ENCODE measurements around the gene HYPK.

HYPK gene, protein sequence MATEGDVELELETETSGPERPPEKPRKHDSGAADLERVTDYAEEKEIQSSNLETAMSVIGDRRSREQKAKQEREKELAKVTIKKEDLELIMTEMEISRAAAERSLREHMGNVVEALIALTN
- 4.8 to 19.0 (median 10.3) reads per million in 4 experiments for total RNA-seq

DNA sequence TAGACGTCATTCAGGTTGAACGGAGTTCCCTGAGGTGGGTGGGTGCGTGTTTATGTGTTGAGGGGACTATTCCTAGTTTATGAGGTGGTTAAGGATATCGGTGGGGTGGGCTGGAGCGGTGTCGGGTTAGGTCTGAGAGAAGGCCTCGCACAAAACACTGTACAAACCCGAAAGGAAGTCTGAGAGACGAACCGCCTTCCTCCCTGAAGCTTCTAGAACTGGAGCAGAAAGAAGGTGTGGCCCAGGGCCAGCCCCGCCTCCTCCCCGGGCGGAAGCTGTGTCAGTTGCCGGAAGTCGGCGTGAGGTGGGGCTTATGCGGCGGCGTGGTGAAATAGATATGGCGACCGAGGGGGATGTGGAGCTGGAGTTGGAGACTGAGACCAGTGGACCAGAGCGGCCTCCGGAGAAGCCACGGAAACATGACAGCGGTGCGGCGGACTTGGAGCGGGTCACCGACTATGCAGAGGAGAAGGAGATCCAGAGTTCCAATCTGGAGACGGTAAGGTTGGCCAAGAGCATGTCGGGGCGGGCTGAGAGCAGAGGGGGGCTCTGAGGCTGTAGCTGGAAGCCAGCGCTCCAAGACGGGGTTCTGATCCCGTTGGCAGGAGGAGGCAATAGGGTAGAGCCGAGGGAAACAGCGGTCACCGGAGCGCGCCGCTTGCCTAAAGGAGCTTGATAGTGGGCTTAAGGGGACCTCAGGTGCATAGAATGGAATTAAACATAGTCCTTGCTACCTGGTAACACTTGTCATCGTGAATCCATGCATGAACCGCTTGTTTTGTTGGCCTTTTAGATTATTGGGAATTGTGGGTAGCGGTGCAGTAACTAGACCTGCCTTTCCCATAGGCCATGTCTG, at the start of gene HYPK:
TSS of gene HYPK (plus strand) at position 314 of the 856 bp plus-strand sequence. CDS start at position 338, 24 bp downstream.
- DNase-seq: peak; percentile 79

DNA sequence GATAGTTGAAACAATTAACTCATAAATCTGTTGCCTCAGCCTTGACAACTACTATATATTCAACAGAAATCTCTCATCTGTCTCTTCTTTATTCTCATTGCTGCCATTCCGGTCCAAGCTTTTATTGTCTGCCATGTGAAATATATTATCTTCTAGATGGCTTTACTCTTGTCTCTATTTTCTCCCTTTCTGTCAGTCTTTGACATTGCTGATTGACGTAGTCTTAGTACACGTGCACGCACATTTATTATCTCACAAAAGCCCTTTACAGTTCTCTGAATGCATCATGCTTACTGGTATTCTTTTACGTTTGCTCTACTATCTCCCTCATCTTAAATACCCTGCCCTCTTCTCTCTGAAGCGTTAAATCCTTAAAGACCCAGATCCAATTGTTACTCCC, 48.5 kb upstream of the HYPK start:
- DNase-seq: no peak

DNA sequence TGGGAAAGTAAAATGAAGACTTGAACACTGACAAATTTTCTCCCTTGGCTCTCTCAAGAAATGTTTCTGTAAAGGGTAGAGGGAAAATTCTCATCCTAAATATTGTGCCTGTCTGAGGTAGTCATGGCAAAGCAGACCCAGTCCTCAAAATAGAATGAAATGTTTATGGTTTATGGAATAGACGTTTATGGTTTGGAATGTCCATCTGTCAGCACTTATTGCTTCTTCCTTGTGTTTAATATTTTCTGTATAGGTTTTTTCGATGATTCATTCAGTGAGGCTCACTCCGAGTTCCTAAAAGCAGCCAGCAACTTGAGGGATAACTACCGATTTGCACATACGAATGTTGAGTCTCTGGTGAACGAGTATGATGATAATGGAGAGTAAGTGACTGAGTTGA, 37.6 kb upstream of the HYPK start:
- DNase-seq: no peak

DNA sequence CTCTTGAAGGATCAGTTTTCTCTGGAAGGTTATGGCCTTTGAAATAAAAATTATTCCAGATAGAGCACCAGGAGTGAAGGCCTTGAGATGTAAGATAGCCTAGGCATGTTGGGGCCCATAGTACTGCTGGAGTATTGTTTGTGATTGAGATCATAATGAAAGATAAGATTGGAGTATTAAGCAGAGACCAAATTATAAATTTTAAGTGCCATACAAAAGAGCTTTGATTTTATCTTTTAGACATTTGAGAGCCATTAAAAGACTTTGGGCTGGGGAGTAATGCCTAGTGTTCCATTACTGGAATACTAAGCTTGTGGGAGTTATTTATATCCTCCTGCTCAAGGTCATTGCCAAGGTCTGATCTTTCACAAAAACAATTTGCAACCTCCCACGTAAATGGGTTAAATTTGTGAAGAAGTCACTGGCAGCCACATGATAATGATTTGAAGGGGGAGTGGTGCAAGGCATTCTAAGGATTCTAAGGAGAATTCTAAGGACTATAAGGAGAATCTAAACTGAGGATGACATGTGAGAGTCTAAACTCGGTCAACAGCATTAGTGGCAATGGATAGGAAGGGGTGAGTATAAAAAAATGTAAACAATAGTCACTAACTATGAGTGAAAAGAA, 36.5 kb upstream of the HYPK start:
- no peak for DNase-seq

DNA sequence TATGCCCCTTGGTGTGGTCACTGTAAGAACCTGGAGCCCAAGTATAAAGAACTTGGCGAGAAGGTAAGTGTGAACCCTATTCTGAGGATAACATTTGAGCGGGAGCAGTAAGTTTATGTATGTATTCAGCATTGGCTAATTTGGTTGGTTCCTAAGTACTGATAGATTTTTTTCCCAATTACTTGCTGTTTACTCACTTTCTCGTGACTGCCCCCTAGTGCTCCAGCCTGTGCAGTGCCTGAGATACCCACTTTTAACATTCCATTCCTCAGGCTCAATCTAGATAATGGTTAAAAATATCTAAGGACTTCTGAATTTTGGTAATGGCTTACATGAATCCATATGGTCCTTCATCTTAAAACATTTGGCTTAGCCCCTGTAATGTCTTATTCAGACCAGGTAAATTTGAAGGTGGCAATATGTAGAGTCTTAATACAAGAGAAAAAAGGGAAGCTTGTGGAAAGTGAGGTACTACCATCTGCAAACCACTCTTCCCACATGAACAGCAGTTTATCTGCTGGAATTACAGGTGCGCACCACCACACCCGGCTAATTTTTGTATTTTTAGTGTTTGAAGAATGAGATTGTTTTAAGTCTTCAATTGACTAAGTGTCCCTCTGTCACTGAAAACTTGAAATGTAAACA, 30.7 kb upstream of the HYPK start:
- peak; percentile 40 for DNase-seq

DNA sequence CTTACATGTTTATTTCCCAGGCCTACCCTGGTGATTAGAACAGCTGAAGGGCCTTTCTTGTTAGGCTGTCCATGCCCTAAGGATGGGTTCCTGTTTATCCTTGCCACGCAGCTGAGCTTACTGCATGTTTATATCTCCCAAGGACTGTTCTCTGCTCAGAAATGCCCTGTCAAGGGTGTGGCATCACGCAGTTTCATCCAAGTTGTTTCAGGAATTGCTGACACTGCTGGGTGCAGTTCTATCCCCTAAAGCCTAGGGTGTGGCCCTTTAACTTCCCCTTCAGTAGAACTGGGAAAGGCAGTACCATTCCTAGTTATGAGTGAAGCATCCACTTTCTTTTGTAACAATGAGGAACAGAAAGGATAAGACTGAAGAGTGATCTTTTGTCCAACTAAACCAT, 28.6 kb upstream of the HYPK start:
- no peak for DNase-seq

DNA sequence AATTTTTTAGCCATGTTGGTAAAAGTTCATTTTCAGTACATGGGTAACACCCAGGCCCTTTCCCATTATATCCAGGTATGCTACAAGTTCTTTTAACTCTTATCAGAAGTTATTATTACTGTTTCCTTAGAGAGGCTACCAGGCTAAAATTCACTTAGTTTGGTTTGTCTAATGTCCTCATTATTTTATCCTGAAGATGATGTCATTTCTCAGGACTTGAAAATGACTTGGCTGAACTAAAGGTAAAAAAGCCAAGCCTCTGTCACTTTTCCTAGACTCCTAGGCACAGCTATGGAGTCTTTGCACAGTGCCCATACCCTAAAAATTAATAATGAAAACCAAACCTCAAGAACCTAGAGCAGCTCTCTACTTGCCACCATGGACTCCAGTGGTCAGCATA, 27.8 kb upstream of the HYPK start:
- no peak for DNase-seq

DNA sequence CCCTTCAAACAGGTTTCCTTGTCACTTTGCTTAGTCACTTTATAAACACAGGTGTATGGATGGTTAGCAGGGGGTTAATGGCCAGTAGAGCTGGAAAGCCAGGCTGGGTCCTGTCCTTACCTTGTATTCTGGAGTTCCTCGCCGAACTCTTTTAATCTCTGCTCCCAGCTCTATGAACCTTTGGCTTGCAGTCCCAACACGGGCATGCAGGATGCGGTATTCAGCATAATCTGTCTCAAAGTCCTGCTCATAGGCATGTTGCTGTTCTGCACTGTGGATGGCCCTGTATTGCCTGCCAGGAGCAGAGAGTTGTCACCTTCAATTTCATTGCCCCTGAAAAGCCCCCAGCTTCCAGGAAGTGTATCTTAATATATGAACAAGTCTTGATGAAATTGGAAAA, 26.3 kb upstream of the HYPK start:
- no peak for DNase-seq

DNA sequence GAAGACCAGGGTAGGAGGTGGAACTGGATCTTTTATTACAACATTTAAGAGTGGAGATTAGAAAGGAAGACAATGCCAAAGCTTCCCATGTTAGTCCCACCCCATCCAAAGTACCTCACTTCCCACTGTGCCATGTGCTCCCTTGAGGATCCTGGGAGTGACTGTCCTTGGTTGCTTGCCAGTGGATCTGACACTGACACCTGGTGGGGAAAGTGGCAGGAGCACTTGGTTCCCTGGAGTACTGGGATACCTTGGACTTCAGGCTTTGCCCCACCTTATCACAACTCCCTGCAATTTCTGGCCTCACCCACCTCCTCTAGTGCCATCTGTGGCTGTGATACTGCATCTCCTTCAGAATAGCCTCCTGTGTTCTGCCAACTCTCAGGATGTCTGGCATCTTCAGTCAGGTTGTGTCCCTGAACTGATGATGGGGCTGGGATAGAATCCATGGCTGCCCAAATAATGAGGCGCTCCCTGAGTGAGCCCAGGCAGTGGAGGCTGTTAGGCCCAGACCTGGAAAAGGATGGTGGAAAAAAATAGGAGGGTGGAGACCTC, 24.9 kb upstream of the HYPK start:
- DNase-seq: no peak

DNA sequence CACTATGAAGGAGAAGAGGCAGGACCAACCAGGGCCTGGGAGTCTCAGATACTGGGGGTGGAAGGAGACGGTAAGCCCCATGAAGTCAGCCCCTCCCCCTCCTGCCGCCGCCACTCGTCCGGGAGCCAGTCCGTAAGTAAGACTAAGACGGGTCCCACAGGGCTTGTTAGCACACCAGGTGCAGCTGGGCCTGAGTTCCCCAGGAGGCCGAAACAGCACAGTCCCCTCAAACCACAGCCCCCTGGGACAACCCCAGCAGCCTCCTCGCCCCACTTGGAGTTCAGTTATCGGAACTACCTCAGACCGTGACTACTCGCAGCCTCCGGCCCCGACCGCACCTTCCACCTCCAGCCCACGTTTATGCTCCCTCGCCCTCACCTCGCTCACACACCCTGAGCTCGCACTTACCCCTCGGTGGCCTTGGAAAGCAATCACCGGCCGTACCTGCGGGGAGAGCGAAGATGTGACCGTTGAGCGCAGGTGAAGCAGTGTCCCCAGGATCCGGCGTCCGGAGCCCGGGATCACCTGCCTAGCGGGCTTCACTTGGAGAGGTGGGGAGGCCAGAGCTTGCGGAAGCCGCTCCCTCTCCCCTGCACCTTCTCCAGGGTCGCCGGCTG, 24.2 kb upstream of the HYPK start:
- DNase-seq: no peak

DNA sequence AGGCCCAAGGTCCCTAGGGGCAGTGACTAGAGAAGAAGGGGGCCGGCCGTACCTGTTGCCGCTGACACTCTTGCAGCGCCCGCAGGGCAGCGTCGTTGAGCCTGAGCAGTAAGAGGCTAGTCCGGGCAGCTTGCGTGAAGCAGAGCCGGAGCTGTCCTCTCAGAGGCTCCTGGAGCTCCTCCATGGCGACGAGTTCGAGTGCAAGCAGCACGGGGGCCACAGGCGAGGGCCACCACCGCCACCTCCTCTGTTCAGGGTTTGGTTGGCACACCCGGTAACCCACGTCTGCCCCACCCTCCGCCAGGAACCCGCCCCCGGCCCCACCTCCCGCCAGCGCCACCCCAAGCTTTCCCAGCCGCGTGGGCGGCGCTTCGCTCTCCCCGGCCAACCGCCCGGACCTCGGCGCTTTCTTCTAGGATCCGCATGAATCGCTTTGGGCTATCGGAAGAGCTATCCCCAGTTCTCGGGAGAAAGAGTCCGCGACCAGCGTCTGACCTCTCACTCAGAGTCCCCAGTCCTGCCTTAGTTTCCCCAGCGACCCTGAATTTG, 23.6 kb upstream of the HYPK start, which contains the start of gene ELL3:
TSS of gene ELL3 (minus strand) at position 249 of the 549 bp plus-strand sequence. CDS start at position 184, 65 bp downstream.
- DNase-seq: peak; percentile 62

DNA sequence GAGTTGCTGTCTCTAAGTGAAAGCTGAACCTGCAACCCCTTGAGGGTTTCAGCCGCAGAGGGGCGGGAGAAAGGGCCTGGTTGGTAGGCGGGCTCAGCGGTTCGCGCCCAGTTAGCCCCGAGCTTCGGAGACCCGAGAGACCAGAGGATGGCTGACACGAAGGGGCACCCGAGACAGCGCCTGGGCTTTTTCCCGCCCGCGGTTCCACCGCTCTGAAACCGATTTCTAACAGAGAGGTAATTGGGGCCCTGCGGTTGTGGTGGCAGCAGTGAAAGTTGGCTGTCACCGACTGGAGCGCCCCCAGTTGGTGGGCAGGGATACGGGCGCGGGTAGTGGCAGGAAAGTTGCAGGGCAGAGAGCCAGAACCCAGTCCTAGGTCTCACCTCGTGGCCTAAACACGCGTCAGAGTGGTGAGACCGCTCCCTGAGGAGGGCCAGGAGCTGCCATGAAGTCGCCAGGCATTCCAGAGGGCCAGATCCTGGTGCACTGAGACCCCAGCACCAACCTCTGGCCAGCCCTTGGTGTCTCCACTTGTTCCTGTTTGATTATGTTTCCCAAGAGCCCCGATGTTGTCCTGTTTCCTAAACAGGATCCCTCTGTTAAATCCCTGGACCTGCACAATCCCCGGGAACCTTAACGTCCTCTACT, 23.0 kb upstream of the HYPK start:
- DNase-seq: peak; percentile 67

DNA sequence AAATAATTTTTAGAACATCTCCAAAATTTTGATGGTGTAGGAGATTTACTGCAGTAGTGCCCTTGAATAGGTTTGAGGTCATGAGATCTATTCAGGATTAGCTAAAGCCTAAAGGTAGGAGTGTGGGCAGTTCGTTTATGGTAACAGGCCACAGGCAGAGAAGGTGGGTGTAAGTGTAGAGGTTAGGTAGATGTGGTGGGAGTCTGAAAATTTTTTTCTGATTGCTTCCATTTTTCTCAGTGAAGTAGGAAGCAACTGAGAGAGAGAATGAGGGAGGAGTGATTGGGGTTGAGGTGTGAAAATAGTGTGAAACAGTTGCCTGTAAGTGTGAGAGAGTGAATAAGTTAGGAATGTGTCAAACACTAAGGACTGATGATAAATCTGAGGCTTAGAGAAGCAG, 21.4 kb upstream of the HYPK start:
- DNase-seq: no peak

DNA sequence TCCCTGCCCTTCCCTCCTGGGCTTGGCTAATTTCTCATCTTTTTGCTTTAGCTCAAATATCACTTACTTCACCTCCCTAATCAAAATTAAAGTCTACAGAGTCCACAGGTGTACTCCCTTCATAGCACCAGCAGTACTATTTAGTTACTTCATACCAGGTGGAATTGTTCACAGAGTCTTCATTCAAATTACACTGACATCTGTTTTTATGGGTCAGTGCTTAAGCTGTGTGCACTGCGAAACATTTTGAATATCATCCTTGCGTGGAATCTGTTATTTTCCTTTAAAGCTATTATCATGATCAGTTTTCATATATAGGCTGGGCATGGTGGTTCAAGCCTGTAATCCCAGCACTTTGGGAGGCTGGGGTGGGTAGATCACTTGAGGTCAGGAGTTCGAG, 11.0 kb upstream of the HYPK start:
- no peak for DNase-seq

DNA sequence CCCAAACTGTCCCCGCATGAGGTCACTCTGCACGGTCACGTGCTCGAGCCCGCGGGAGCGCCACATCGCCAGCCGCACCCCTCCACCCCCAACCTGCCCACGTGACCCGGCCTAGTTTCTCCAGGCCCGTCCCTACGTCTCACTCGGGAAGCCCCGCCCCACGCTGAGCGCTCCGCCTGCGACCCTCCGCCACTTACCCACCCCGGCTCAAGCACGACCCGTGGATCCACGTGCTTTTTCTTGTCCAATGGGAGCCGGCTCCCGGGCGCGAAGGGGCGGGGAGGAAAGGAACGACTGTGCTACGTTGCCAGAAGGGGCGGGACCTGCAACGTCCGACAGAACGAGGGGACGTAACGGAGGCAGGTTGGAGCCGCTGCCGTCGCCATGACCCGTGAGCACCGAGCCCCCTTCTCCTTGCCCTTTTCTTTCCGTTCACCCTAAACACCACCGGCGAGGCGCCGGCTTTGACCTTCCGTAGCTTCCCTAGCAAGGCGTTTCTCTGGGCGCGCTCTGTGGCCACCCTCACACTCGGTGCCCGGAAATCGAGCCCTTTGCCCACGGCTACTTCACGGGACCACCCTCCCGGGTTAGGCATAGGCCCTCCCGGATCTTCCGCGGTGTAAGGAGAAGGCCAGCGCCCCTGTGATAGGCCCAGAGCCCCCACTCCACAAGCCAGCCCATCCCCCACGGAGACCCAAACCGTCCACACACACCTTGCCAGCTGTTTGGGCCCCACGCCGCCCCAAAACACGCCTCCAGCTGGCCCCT, 8.2 kb upstream of the HYPK start, which contains the start of gene SERF2:
TSS of gene SERF2 (plus strand) at position 328 of the 768 bp plus-strand sequence. CDS start at position 385, 57 bp downstream.
- DNase-seq: peak; percentile 100

DNA sequence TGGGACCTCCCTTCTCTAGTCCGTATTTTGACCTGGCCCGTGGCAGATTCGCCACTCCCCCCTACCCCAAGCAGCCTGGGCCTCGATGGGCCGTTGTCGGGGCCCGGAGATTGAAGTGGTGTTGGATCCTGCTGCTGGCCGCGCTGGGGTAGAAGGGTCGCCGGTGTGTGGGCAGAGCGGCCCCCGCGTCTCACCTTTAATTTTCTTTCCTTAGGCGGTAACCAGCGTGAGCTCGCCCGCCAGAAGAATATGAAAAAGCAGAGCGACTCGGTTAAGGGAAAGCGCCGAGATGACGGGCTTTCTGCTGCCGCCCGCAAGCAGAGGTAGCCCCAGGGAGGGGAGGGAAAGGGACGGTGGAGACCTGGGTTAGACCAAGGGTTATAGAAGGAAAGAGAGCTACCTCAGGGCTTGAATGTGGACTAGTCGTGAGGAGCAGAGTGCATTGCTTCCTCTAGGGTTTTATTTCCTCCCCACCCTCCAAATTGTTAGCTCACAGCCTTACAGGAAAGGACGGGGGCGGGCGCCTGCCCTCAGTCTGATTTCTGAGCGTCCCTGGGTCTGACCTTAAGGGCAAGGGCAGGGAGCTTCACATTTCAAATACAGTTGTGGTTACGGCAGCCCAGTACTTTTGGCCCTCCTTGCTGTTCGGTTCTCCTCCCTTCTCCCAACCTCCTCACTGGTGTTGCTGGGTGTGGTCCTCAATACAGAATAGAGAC, 7.5 kb upstream of the HYPK start:
- DNase-seq: no peak

DNA sequence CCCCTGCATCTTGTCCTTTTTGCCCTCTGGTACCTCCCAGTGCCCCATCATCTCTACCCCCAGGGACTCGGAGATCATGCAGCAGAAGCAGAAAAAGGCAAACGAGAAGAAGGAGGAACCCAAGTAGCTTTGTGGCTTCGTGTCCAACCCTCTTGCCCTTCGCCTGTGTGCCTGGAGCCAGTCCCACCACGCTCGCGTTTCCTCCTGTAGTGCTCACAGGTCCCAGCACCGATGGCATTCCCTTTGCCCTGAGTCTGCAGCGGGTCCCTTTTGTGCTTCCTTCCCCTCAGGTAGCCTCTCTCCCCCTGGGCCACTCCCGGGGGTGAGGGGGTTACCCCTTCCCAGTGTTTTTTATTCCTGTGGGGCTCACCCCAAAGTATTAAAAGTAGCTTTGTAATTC, 6.8 kb upstream of the HYPK start:
- DNase-seq: no peak

DNA sequence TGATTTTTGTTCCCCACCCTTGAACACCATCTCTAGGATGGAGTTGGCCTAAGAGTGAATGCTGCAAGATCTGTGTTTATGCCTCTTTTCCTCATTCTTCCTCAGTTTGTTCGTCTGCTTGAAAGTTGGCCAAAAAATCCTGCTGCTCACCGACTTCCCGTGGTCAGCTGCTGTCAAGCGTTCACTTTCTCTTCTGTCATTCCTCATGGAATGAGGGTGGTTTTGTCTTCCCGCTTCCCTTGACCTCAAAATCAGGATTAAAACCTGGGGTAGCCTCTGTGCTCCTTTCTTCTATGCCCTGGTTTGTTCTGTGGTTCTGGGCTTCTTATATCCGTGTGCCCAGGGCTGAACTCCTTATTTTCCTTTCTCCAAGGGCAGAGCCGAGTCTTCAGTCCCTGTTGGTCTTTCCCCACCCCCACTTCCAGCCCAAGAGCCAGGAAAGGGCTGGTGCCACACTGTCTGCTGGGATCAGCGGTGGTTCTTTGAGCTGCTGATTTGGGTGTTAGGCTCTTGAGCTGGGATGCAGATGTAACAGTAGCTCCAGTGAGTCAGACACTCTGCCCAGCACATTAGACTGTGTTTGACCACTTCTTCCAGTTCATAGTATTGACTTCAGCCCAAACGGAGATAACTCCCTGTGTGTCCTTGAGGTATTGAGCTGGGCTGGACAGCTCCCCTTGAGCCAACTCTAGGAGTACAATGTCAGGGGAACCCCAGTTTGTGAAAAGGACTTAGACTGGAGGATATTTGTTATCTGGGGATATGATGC, 5.9 kb upstream of the HYPK start:
- no peak for DNase-seq

DNA sequence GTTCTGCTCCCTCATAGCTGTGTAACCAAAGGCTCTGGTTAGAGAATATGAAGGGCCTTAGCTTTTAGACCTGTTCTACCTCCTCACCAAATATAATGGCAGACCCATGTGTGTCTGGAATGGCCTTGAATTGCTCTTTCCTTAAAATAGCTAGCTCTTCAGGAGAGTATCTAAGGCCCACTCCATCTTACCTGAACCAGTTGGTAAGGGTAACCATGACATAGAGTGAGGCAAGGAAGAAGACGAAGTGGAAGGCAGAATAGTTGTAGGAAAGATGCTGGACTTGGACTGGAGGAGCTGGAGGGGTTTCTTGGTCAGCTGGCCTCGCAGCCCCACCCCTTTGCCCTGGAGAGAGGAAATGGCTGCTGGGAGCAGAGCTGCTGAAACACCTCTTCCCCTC, 5.2 kb upstream of the HYPK start:
- no peak for DNase-seq
